ENCODE measurements around the gene THSD4. TPM values are rescaled to one million over a fixed set of nuclear protein-coding genes. Genes with fewer than 3 reads are reported as not detected.

The THSD4 gene
- total RNA-seq, 1 donor: 50.9 TPM

- no peak overlapping the region for H3K4me3 ChIP-seq (ENCODE audit: low read depth, low read length)
- no peak for TF ChIP-seq CTCF (IDR thresholded peaks at IDR 0.05; ENCODE audit: insufficient read depth, low read length)
- peak; percentile 54 for DNase-seq (ENCODE audit: low read depth)
These were observed 430.0 kb downstream of the THSD4 start for GRCh38 chr15:71545223-71545760.

DNA sequence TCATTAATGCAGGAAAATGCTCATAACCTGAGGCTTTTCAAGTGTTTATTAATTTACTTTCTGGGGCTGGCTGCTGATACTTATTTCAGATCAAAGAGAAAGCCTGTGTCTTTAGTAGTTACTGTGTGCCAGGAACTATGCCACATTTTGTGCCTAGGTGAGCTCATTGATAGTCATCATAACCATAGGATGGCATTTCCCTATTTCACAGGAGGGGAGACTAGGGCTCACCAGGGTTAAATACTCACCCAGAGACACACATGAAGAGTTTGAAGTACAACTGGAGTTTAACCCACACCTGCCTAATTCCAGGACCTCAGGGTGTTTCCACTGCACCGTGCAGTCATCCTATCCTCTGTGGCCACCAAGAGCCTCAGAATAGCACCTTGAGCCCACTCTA is 430.7 kb downstream of the THSD4 start:
- DNase-seq (ENCODE audit: low read depth): no peak
- no peak for TF ChIP-seq CTCF (IDR thresholded peaks at IDR 0.05; ENCODE audit: insufficient read depth, low read length)
- H3K4me3 ChIP-seq (ENCODE audit: low read depth, low read length): no peak overlapping the region

GRCh38 chr15:71547011-71547410 is 431.7 kb downstream of the THSD4 start:
- TF ChIP-seq CTCF (IDR thresholded peaks at IDR 0.05; ENCODE audit: insufficient read depth, low read length): no peak
- no peak for DNase-seq (ENCODE audit: low read depth)
- H3K4me3 ChIP-seq (ENCODE audit: low read depth, low read length): no peak overlapping the region

DNA sequence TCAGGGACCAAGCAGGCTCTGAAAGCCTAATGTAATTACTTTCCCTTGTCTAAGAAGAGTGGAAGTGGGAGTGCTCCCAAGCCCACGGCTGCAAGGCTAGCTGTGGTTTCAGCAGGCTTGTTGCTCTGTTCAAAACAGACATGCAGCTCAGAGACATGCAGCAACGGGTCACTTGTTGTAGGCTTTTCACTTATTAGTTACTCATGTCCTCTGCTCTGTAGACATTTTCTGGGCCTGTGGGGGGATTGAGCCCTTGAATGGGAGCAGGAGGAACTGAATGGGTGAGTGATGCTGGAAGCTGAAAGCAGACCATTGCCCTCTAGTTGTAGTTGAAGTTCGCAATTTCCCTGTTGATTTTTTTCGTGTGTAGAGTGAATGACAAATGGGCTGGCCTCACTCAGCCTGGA is 433.1 kb downstream of the THSD4 start:
- no peak overlapping the region for H3K4me3 ChIP-seq (ENCODE audit: low read depth, low read length)
- no peak for TF ChIP-seq CTCF (IDR thresholded peaks at IDR 0.05; ENCODE audit: insufficient read depth, low read length)
- DNase-seq (ENCODE audit: low read depth): no peak

- no peak for DNase-seq (ENCODE audit: low read depth)
- TF ChIP-seq CTCF (IDR thresholded peaks at IDR 0.05; ENCODE audit: insufficient read depth, low read length): no peak
- no peak overlapping the region for H3K4me3 ChIP-seq (ENCODE audit: low read depth, low read length)
These were observed 433.8 kb downstream of the THSD4 start for GRCh38 chr15:71549091-71549490.

DNA sequence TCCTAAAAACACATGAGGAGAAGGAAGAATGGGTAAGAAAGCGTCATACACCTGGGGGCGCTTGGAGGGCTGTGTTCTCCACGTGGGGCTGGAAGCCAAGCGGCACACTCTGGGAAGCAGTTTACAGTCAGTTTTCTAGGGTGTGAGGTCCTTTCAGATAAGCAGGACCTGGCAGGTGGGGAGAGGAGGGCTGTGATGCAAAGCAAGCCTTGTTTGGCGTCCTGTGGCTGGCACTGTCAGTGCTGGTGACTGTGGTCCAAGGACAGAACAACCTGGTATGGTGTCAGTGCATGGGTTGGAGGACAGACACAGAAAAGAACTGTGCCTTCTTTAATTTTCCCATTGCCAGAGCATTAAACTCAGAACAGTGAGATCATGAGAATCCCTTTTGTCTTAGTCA is 434.4 kb downstream of the THSD4 start:
- no peak for DNase-seq (ENCODE audit: low read depth)
- H3K4me3 ChIP-seq (ENCODE audit: low read depth, low read length): no peak overlapping the region
- TF ChIP-seq CTCF (IDR thresholded peaks at IDR 0.05; ENCODE audit: insufficient read depth, low read length): no peak

DNA sequence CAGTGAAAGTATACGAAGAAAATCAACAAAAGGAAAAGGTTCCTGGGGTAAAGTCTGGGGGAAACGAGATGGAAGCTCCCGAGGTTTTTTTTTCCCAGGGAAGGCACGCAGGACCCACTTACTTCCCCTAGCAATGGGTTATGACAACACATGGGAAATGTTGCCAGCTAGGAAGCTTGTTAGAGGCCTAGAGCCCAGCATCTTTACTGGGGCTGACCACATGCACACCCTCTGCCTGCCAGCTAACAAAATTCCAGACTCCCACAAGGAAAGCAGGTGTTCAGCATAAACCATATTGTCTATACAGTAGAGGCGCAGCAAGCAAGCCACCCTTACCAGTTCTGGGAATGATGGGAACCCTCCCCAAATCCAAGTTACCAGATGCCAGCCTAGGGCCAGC is 436.3 kb downstream of the THSD4 start:
- TF ChIP-seq CTCF (IDR thresholded peaks at IDR 0.05; ENCODE audit: insufficient read depth, low read length): no peak
- no peak for DNase-seq (ENCODE audit: low read depth)
- no peak overlapping the region for H3K4me3 ChIP-seq (ENCODE audit: low read depth, low read length)

Measured in fibroblast of the aortic adventitia (primary cell).